Astrocyte of the spinal cord (primary cell): Measurements from ENCODE around the gene CGA.

Experiments used
- DNase-seq: peaks from one replicate; pipeline ENCODE4 v3.0.0; 2011; ENCODE audit warnings: low read depth, low spot score
- H3K4me3 ChIP-seq: 2 replicates; pipeline ENCODE4 v1.5.1; 2011; ENCODE audit warnings: low read depth, mild to moderate bottlenecking, low read length, moderate library complexity
- CTCF ChIP-seq: IDR thresholded peaks from 2 replicates; pipeline ENCODE4 v1.5.1; 2012; ENCODE audit warnings: low read depth, mild to moderate bottlenecking, low read length, inconsistent platforms
- in situ Hi-C: cut with HindIII; loops from 2 replicates; pipeline ENCODE4 v1.10.0; 2017; ENCODE audit warnings: low sequenced_read_pairs

The CGA gene

GRCh38 chr6:87066449-87067333 lies 28.2 kb downstream of the CGA start:
- DNase-seq, result peak; percentile 68
- no peak overlapping the region for H3K4me3 ChIP-seq
- peak; percentile 48 for TF ChIP-seq CTCF
- in situ Hi-C loops, result no loop called here

- no peak overlapping the region for H3K4me3 ChIP-seq
- TF ChIP-seq CTCF, result no peak
- DNase-seq, result no peak
- in situ Hi-C loops, result no loop called here
Measured at GRCh38 chr6:87065117-87065516, 29.8 kb downstream of the CGA start.

GRCh38 chr6:87059943-87060342 lies 35.0 kb downstream of the CGA start:
- no peak overlapping the region for H3K4me3 ChIP-seq
- in situ Hi-C loops, result no loop called here
- TF ChIP-seq CTCF, result no peak
- DNase-seq, result no peak

GRCh38 chr6:87054143-87054833 lies 40.6 kb downstream of the CGA start:
- TF ChIP-seq CTCF, result no peak
- H3K4me3 ChIP-seq, result no peak overlapping the region
- in situ Hi-C loops, result no loop called here
- no peak for DNase-seq

GRCh38 chr6:87053312-87053711 lies 41.6 kb downstream of the CGA start:
- no peak for TF ChIP-seq CTCF
- H3K4me3 ChIP-seq, result no peak overlapping the region
- in situ Hi-C loops, result no loop called here
- no peak for DNase-seq

GRCh38 chr6:87049779-87050178 lies 45.1 kb downstream of the CGA start:
- in situ Hi-C loops, result no loop called here
- DNase-seq, result no peak
- no peak for TF ChIP-seq CTCF
- H3K4me3 ChIP-seq, result no peak overlapping the region
